ENCODE data around the gene CERT1.

GRCh38 chr5:75475364-75475763 is 36.1 kb downstream of the CERT1 start:
- no peak for TF ChIP-seq POLR2A (IDR thresholded peaks at IDR 0.05; ENCODE audit: low read depth, low read length)
- TF ChIP-seq TAF1 (IDR thresholded peaks at IDR 0.05; ENCODE audit: low read depth, low read length): no peak
- no peak for TF ChIP-seq POLR2AphosphoS5 (IDR thresholded peaks at IDR 0.05; ENCODE audit: low read depth, low read length)
- no peak for TF ChIP-seq SPI1 (IDR thresholded peaks at IDR 0.05; ENCODE audit: low read depth, low read length)
- TF ChIP-seq POU2F2 (IDR thresholded peaks at IDR 0.05; ENCODE audit: low read depth, low read length): no peak
- no peak for TF ChIP-seq PAX5 (IDR thresholded peaks at IDR 0.05; ENCODE audit: insufficient read depth, low read length, severe bottlenecking)

Data from GM12891 (cell line).